Activated T-helper 1 cell treated with anti-CD3 and anti-CD28 coated beads, Interleukin-12 subunit alpha, Interleukin-12 subunit beta, Interleukin-2, Interleukin-4 antibody, amounts not matched to agents 30 ng/mL and 10 ng/mL and 1 ng/mL, durations not matched to agents 14 hours and 24 hours and 36 hours (primary cell): ENCODE data around the gene AP2S1. TPM values are rescaled to one million over a fixed set of nuclear protein-coding genes. Genes with fewer than 3 reads are reported as not detected.
A peak's percentile ranks its signal among the peaks of the same experiment; 100 is the strongest.

ENCODE experiments used
- DNase-seq: peaks from one replicate; pipeline ENCODE4 v3.0.0; 2021; ENCODE audit warnings: low spot score
- H3K27ac Mint-ChIP-seq: one replicate; pipeline ENCODE4 v1.8.0; 2021; ENCODE audit warnings: mild to moderate bottlenecking, mixed read lengths
- H3K27me3 Mint-ChIP-seq: one replicate; pipeline ENCODE4 v1.8.0; 2022; ENCODE audit warnings: mild to moderate bottlenecking, moderate library complexity, mixed read lengths; ENCODE audit not compliant: insufficient read depth
- H3K36me3 Mint-ChIP-seq: one replicate; pipeline ENCODE4 v1.8.0; 2021; ENCODE audit warnings: low read depth, mixed read lengths
- H3K4me1 Mint-ChIP-seq: one replicate; pipeline ENCODE4 v1.8.0; 2021; ENCODE audit warnings: low read depth, mixed read lengths
- H3K4me3 Mint-ChIP-seq: one replicate; pipeline ENCODE4 v1.8.0; 2021; ENCODE audit warnings: mild to moderate bottlenecking, moderate library complexity, mixed read lengths
- H3K9me3 Mint-ChIP-seq: one replicate; pipeline ENCODE4 v1.8.0; 2021; ENCODE audit warnings: mixed read lengths
- intact Hi-C: fragments of 100-400 bp; cut with micrococcal nuclease; formaldehyde crosslinking; loops from one replicate; pipeline ENCODE4 v1.15.1; 2024
- total RNA-seq: library from RNA; stranded (reverse); gene quantifications from 2 replicates; pipeline ENCODE4 v1.2.3, GENCODE V29; 2022

Gene AP2S1
- total RNA-seq, 1 donor from 2014 or later: 98.1 TPM

DNA sequence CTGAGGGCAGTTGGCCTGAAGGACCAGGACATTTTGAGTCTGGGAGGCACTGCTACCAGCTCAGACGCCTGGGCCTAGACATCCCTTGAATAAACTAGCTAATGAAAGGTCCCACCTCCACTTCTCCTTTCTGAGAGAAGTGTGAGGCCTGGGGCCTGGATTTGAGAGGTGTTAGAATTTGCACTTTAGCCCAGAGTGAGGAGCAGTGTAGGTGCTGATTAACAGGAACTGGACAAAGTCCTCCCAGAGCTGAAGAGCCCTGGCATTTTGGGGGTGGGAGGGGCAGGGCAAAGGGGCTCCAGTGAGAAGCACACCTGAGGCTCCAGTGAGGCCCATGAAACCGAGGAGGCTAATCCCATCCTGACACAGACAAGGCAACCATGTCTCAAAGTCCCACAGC is 47.1 kb downstream of the AP2S1 start:
- no peak overlapping the region for H3K27ac Mint-ChIP-seq
- H3K9me3 Mint-ChIP-seq: no peaks in the 10 kb centered on the region
- no peaks in the 10 kb centered on the region for H3K27me3 Mint-ChIP-seq
- intact Hi-C loops: no loop called here
- H3K4me3 Mint-ChIP-seq: no peak overlapping the region
- DNase-seq: no peak
- H3K36me3 Mint-ChIP-seq: no peaks in the 10 kb centered on the region
- H3K4me1 Mint-ChIP-seq: no peaks in the 10 kb centered on the region

DNA sequence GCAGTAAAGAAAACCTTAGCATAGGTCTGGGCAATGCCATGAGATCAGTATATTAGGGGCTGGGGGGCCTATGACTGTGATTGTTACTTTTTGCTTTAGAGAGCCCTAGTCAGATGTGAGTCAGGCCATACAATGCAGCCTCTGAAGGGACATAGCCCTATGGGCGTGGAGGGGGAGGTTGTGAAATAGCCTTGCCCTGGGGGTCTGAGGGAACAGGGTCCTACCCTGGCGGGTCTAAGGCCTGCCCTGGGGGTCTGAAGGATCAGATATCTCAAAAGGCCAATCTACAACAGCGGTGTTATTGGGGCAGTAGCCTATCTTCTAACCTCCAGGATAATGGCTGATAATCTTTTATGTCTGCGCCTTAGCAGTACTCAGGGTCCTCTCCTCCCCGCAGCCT is 48.5 kb downstream of the AP2S1 start:
- no peak overlapping the region for H3K27ac Mint-ChIP-seq
- no peaks in the 10 kb centered on the region for H3K4me1 Mint-ChIP-seq

DNA sequence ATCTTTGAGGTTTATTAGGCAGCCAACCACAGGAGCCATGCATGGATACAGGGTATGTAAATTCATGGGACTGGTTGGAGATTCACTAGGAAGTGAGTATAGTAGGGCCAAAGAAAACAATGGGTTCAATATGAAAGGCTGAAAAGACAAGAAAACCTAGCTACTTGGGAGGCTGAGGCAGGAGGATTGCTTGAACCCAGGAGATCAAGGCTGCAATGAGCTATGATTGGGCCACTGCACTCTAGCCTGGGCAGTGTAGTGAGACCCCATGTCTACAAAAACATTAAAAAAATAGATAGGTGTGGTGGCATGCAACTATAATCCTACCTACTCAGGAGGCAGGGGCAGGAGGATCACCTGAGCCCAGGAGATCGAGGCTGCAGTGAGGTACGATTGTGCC is 51.9 kb downstream of the AP2S1 start:
- no peak overlapping the region for H3K27ac Mint-ChIP-seq
- no peak for DNase-seq
- intact Hi-C loops: no loop called here

More for the DNA sequence above, 48.5 kb downstream of the AP2S1 start:
- Mint-ChIP-seq H3K4me3 (no peak overlapping the region), H3K9me3 (no peaks in the 10 kb centered on the region), H3K27me3 (no peaks in the 10 kb centered on the region), H3K36me3 (no peaks in the 10 kb centered on the region)
- intact Hi-C loops: no loop called here
- no peak for DNase-seq

DNA sequence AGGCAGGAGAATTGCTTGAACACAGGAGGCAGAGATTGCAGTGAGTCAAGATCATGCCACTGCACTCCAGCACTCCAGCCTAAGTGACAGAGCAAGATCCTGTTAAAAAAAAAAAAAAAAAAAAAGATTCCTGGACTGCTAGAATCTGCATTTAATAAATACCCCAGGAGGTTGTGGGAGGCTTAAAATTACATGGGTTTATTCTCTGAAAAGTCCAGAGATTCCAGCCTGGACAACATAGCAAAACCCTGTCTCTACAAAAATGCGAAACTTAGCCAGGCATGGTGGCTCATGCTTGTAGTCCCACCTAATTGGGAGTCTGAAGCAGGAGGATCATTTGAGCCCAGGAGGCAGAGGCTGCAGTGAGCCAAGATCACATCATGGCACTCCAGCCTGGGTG is 52.8 kb downstream of the AP2S1 start:
- no peak overlapping the region for H3K4me3 Mint-ChIP-seq
- intact Hi-C loops: no loop called here

More for the DNA sequence above, 51.9 kb downstream of the AP2S1 start:
- Mint-ChIP-seq H3K36me3 (no peaks in the 10 kb centered on the region), H3K4me3 (no peak overlapping the region), H3K27me3 (peaks cover 2% of the 10 kb centered on the region), H3K9me3 (no peaks in the 10 kb centered on the region), H3K4me1 (no peaks in the 10 kb centered on the region)

DNA sequence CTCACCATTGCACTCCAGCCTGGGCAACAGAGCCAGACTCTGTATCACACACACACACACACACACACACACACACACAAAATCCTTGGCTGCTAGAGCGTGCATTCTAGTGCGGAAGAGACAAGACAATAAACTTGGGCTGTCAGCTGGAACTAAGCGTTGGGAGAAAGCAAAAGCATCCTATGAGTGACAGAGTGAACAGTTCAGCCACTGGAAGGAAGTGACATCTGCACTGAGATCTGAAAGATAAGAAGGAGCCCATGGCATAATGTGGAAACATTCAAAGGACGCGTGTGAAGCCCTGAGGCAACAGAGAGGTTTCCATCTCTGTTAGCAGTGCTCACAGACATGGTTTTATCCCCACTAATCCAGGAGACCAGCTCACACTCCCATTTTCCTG is 58.7 kb downstream of the AP2S1 start:
- H3K4me3 Mint-ChIP-seq: peak overlapping the region; percentile 31
- peak; percentile 41 for DNase-seq
- H3K9me3 Mint-ChIP-seq: no peaks in the 10 kb centered on the region
- H3K27me3 Mint-ChIP-seq: peaks cover 5% of the 10 kb centered on the region
- intact Hi-C loops: no loop called here
- H3K27ac Mint-ChIP-seq: peak overlapping the region; percentile 55
- peaks cover 27% of the 10 kb centered on the region for H3K4me1 Mint-ChIP-seq
- H3K36me3 Mint-ChIP-seq: peaks cover 3% of the 10 kb centered on the region

More for the DNA sequence above, 52.8 kb downstream of the AP2S1 start:
- no peak for DNase-seq
- no peaks in the 10 kb centered on the region for H3K36me3 Mint-ChIP-seq
- peaks cover 5% of the 10 kb centered on the region for H3K27me3 Mint-ChIP-seq
- H3K9me3 Mint-ChIP-seq: no peaks in the 10 kb centered on the region
- no peak overlapping the region for H3K27ac Mint-ChIP-seq
- H3K4me1 Mint-ChIP-seq: no peaks in the 10 kb centered on the region

DNA sequence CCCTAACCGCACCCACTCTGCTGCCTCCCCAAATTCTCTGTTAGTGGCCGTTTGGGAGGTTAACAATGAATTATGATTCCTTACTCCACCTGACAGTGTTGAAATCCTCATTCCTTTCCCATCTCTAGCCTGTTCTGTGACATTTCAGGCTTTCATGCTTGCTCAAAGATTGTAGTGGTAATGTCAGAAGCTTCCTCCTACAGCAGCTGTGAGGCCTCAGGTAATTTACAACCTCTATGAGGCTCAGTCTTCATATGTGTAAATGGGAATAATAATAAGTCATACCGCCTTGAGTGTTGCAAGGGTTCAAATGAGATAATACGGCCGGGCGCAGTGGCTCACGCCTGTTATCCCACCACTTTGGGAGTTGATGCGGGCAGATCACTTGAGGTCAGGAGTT is 61.3 kb downstream of the AP2S1 start:
- no peak for DNase-seq
- H3K4me3 Mint-ChIP-seq: peak overlapping the region; percentile 2
- intact Hi-C loops: loop anchor here (2.0 to 10.0 kb wide), 4 partner anchors 61 to 323 kb away; partner anchors contain the start of genes AP2S1, CALM3 and ZC3H4
- H3K4me1 Mint-ChIP-seq: peaks cover 47% of the 10 kb centered on the region
- H3K27ac Mint-ChIP-seq: no peak overlapping the region
- H3K36me3 Mint-ChIP-seq: peaks cover 29% of the 10 kb centered on the region
- no peaks in the 10 kb centered on the region for H3K9me3 Mint-ChIP-seq
- H3K27me3 Mint-ChIP-seq: peaks cover 3% of the 10 kb centered on the region

DNA sequence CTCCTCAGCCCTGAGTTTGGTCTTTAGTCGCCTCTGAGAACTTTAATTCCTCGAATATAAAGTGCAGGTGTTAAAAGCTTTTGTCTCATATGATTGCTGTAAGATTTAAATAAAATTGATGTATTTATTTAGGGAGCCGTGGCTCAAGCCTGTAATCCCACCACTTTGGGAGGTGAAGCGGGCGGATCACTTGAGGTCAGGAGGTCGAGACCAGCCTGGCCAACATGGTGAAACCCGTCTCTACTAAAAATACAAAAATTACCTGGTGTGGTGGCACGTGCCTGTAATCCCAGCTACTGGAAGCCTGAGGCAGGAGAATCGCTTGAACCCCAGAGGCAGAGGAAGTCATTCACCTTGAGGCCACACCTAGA is 61.7 kb downstream of the AP2S1 start:
- Mint-ChIP-seq H3K4me1 (peaks cover 51% of the 10 kb centered on the region), H3K4me3 (peak overlapping the region; percentile 95), H3K36me3 (peaks cover 33% of the 10 kb centered on the region), H3K27ac (no peak overlapping the region), H3K27me3 (peaks cover 3% of the 10 kb centered on the region), H3K9me3 (no peaks in the 10 kb centered on the region)
- no peak for DNase-seq
- intact Hi-C loops: loop anchor here (1.0 to 10.0 kb wide), 10 partner anchors 62 to 485 kb away; partner anchors contain the start of genes AP2S1, ARHGAP35, CALM3 and DACT3

DNA sequence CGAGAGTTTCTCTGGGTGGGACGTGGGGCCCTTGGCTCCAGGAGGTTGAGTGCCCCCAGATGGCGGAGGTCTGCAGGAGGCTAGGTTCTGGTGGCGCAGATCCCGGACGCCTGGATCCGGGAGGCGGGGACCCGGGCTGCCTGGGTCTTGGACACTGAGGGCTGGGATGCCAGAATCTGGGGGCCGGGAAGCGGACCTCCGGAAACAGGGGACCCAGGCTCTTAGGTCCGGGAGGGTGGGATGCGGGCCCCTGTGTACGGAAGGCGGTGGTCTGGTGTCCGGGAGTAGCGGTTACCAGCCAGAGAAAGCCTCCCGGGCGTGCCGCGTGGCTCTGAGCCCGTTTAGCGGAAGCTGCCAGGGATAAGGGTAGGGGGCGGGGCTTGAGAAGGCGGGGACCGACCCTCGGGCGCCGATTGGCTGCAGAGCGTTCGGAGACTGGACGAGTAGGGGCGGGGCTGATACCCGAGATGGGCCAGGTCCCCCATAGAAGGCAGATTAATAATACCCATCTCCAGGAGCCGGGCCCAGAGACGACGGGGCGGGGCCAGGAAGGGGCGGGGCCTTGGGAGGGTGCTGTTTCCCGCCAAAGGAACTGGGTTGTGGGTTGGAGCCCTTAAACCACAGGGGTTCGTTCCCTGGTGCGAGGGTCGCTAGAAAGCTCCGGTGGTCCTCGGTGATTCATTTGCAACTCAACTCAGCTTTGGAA is 62.2 kb downstream of the AP2S1 start, which contains the start of gene SLC1A5:
Gene SLC1A5, minus strand, starts transcription at position 333 of the 706 bp plus-strand sequence. CDS start 629 bp downstream, outside the sequence.
- DNase-seq: peak; percentile 95
- Mint-ChIP-seq H3K27me3 (peaks cover 2% of the 10 kb centered on the region), H3K9me3 (no peaks in the 10 kb centered on the region), H3K36me3 (peaks cover 39% of the 10 kb centered on the region), H3K27ac (peak within 1 kb of the TSS; percentile 92), H3K4me1 (peaks cover 57% of the 10 kb centered on the region), H3K4me3 (peak within 1 kb of the TSS; percentile 95)
- intact Hi-C loops: loop anchor here (1.0 to 10.0 kb wide), 10 partner anchors 62 to 486 kb away; partner anchors contain the start of genes AP2S1, ARHGAP35, CALM3 and DACT3

Other genes with a start within 250 kb of the AP2S1 start
- 568 and 578 TPM in 2 replicates for gene CALM3, start 249.5 kb downstream of the AP2S1 start, total RNA-seq
- 217 and 218 TPM in 2 replicates for gene PTGIR, start 225.8 kb downstream of the AP2S1 start, total RNA-seq
- gene GNG8, start 214.6 kb downstream of the AP2S1 start, total RNA-seq: 17.8 and 18.6 TPM in 2 replicates
- 4.3 and 5.7 TPM in 2 replicates for gene DACT3, start 189.7 kb downstream of the AP2S1 start, total RNA-seq
- gene PRKD2, start 133.7 kb downstream of the AP2S1 start, total RNA-seq: 88.6 and 92.9 TPM in 2 replicates
- gene FKRP, start 104.8 kb downstream of the AP2S1 start, total RNA-seq: 25.1 and 26.6 TPM in 2 replicates
- 106 and 116 TPM in 2 replicates for gene STRN4, start 104.4 kb downstream of the AP2S1 start, total RNA-seq
- gene SLC1A5, start 62.3 kb downstream of the AP2S1 start, total RNA-seq: 264 and 267 TPM in 2 replicates
- gene ARHGAP35, start 10.2 kb upstream of the AP2S1 start, total RNA-seq: 22.4 and 22.6 TPM in 2 replicates
- 0.39 and 0.49 TPM in 2 replicates for gene NPAS1, start 169.0 kb upstream of the AP2S1 start, total RNA-seq
- gene TMEM160, start 197.8 kb upstream of the AP2S1 start, total RNA-seq: 51.0 and 52.1 TPM in 2 replicates